Astrocyte (in vitro differentiated cells and primary cell): Measurements from ENCODE around the gene CDHR5.

Experiments
- CTCF ChIP-seq: IDR thresholded peaks from 2 replicates; pipeline ENCODE4 v1.5.1; 2011; ENCODE audit warnings: low read depth, mild to moderate bottlenecking, inconsistent platforms, low read length, moderate library complexity; ENCODE audit not compliant: insufficient read depth
- EZH2 ChIP-seq: IDR thresholded peaks from 2 replicates; pipeline ENCODE4 v1.6.1; 2012; ENCODE audit warnings: mild to moderate bottlenecking, low read length, inconsistent platforms; ENCODE audit not compliant: insufficient read depth

- TF ChIP-seq CTCF (no peak), EZH2 (no peak)
These were observed 4.6 kb downstream of the CDHR5 start for GRCh38 chr11:620201-620600.
